NCI-H128 (cell line): Measurements from ENCODE around the gene DPT.
"Not testable (repeated sequence)": the region's sequence is repeated elsewhere in the genome, so short reads cannot be mapped to it uniquely, and the experiment has no call there.

ENCODE experiments used
- DNase-seq: peaks from one replicate; lab custom pipeline; 2025; ENCODE audit not compliant: unreplicated experiment; lab: John Stamatoyannopoulos, UW

DPT gene

DNA sequence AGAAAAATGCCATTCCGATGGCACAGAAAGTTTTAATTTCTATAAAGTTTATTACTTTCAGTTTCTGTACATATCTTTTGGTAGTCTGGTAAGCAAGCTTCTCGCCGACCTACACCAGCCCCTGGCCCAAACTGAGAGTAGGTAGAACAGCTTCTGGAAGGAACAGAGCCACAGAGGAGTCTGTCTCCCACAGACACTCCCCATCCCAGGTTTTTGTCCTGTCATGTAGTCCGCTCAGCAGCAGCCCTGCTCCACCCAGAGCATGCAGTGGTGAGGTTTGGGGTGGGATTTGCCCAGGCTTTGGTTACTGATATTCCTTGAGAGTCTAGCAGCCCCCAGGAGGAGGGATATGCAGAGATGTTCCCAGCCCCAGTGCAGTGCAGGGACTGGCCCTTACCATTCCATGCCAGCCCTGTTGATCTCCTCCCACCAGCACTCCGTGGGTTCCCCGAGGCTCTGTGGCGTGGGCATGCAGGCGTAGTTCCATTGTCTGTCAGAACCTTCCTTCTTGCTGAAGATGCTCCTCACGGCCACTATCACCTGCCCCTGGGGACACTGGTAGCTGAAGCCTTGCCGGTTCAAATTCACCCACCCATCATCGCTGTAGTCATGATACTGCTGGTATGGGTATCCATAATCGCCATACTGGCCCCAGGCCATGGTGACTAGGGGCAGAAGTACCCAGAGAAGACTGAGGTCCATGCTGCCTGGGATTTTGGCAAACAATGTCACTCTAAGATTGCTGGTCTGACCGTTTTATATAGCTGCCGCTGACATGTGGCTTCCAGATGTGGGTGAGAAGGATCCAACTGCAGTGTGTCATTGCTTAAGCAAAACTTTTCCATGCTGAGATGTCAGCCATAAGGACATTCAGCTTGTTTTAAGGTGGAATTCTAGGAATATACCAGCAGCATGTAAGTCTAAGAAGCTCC, at the start of gene DPT:
Gene DPT (minus strand): TSS at position 734 of the 932 bp plus-strand sequence. CDS start 32 bp downstream, at position 702.
- DNase-seq, result no peak

DNA sequence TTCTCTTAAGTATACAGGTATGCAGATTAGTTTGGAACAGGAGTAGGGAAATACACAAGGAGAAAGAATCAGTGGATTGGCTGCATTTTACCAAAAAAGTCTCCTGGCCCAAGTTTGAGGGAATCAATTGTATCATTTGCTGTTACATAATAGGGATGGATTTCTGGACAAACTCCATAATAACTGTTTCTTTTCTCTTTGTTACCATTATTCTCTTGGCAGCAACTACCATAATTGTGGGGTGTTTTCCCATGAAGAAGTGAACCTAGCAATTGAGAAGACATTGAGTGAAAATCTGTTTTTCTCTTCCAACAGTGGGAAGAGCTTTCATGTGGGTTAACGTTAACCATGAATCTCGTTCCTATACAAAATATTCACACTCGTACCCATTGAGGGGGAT, 46.4 kb upstream of the DPT start:
- DNase-seq, result no peak

- DNase-seq, result no peak
These were observed 45.2 kb upstream of the DPT start for GRCh38 chr1:168774241-168774640.

DNA sequence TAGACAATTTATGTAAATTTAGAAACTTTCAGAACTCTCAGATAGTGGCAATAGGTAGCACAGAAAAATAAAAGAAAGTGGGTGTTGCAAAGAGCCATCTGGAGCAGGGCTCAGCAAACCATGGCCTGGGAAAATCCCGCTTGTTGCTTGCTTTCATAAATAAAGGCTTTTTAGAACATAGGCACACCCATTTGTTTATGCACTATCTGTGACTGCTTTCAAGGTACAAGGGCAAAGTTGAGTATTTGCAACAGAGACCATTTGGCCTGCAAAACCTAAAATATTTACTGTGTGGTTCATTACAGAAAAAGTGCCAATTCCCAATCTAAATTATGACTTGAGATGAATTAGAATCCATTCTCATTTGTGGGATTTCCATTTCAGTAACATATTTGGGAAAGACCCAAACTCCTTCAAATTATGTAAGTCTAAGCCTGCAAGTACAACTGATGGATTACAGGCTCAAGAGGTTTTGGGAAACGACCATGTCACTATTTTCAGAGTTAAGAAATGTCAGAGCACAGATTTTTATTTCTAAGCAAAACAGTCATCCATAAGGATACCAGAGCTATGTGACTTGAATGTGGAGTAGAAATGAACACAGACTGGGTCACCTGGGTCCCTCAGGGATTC, 43.5 kb upstream of the DPT start:
- no peak for DNase-seq

GRCh38 chr1:168771104-168771630, 42.2 kb upstream of the DPT start:
- no peak for DNase-seq

GRCh38 chr1:168769893-168770292, 40.9 kb upstream of the DPT start:
- not testable (repeated sequence) for DNase-seq

GRCh38 chr1:168767894-168768584, 39.0 kb upstream of the DPT start:
- no peak for DNase-seq

DNA sequence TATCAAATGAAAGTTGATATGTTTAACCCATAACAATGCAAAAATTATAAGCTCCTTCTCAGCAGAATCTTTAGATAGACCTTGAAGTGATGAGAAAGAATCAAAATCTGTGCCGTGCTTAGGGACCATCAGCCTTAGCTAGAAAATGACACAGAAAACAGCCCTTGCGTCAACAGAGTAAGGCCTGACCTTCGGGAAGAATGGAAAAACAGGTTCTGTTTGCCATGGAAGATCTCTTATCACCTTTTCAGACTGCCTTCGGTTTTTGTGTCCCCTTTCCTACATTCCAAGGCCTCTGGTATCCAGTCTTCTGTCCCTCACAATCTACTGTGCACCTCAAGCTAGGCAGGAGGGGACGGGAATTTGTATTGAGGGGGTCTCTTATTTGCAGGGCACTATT, 37.6 kb upstream of the DPT start:
- DNase-seq, result no peak

GRCh38 chr1:168763031-168763430, 34.0 kb upstream of the DPT start:
- no peak for DNase-seq

- no peak for DNase-seq
These were observed 33.5 kb upstream of the DPT start for GRCh38 chr1:168762473-168762872.

DNA sequence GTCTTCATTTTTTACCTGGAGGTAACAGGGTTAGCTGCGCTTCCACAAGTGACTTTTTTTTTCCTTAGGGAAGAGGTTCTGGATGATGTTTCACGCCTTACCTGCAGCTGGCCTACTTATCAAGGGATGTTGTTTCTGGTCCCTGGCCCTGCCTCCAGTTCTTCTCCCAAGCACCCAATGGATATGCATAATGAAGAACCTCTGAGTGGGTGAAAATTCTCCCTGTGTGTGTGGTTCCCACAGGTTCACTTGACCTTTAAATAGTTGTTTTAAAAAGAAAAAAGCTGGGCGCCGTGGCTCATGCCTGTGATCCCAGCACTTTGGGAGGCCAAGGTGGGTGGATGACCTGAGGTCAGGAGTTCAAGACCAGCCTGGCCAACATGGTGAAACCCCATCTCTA, 31.8 kb upstream of the DPT start:
- DNase-seq, result no peak

GRCh38 chr1:168760241-168760640, 31.2 kb upstream of the DPT start:
- no peak for DNase-seq

- no peak for DNase-seq
These were observed 30.1 kb upstream of the DPT start for GRCh38 chr1:168759077-168759476.

GRCh38 chr1:168758503-168758902, 29.5 kb upstream of the DPT start:
- no peak for DNase-seq

GRCh38 chr1:168755800-168756418, 26.9 kb upstream of the DPT start:
- DNase-seq, result no peak

- DNase-seq, result no peak
These were observed 23.3 kb upstream of the DPT start for GRCh38 chr1:168752171-168752832.

- DNase-seq, result no peak
These were observed 22.2 kb upstream of the DPT start for GRCh38 chr1:168751195-168751650.

- DNase-seq, result no peak
These were observed 14.1 kb upstream of the DPT start for GRCh38 chr1:168742994-168743650.

- no peak for DNase-seq
These were observed 13.4 kb upstream of the DPT start for GRCh38 chr1:168742386-168742785.

DNA sequence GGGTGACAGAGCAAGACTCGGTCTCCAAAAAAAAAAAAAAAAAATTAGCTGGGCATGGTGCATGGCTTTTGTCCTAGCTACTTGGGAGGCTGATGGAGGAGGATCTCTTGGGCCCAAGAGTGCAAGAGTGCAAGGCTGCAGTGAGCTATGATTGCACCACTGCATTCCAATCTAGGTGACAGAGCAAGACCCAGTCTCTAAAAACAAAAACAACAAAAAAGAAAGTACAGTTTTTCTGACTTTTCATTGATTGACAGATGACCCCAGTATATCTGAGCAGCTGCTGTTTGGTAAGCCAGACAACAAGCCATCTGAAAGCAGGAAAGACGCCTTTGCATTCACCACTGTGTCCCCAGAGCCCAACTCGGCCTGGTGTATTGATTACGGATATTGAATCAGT, 10.9 kb upstream of the DPT start:
- DNase-seq, result no peak
